GM19328 (cell line): ENCODE measurements around the gene KRTAP29-1.
"Not testable (repeated sequence)": the region's sequence is repeated elsewhere in the genome, so short reads cannot be mapped to it uniquely, and the experiment has no call there.

Experiments used
- ATAC-seq: cut with Tn5 transposase; IDR thresholded peaks from one replicate; pipeline ENCODE4 v1.9.1; 2021; ENCODE audit warnings: mild to moderate bottlenecking, moderate library complexity; ENCODE audit not compliant: unreplicated experiment

The KRTAP29-1 gene

GRCh38 chr17:41301916-41302901 lies at the start of gene KRTAP29-1:
Gene KRTAP29-1 (minus strand): TSS chr17:41302851. CDS start chr17:41302851, 0 bp downstream.
- no peak for ATAC-seq

- no peak for ATAC-seq
Observed at GRCh38 chr17:41351177-41351576, 48.5 kb upstream of the KRTAP29-1 start.

- ATAC-seq, result not testable (repeated sequence)
Observed at GRCh38 chr17:41350381-41350878, 47.8 kb upstream of the KRTAP29-1 start, which contains the start of gene KRT33A. Gene KRT33A (minus strand): TSS chr17:41350828. CDS start chr17:41350767, 61 bp downstream.

- no peak for ATAC-seq
Observed at GRCh38 chr17:41347869-41348760, 45.5 kb upstream of the KRTAP29-1 start.

GRCh38 chr17:41346421-41346820 lies 43.8 kb upstream of the KRTAP29-1 start:
- not testable (repeated sequence) for ATAC-seq

GRCh38 chr17:41345992-41346391 lies 43.3 kb upstream of the KRTAP29-1 start:
- ATAC-seq, result no peak

GRCh38 chr17:41343029-41343428 lies 40.4 kb upstream of the KRTAP29-1 start:
- no peak for ATAC-seq

- no peak for ATAC-seq
Observed at GRCh38 chr17:41340934-41341861, 38.5 kb upstream of the KRTAP29-1 start.

- no peak for ATAC-seq
Observed at GRCh38 chr17:41340494-41340893, 37.8 kb upstream of the KRTAP29-1 start.

- ATAC-seq, result no peak
Observed at GRCh38 chr17:41339571-41340172, 37.0 kb upstream of the KRTAP29-1 start.

- ATAC-seq, result no peak
Observed at GRCh38 chr17:41338961-41339485, 36.4 kb upstream of the KRTAP29-1 start.

GRCh38 chr17:41335747-41336146 lies 33.1 kb upstream of the KRTAP29-1 start:
- no peak for ATAC-seq

- ATAC-seq, result no peak
Observed at GRCh38 chr17:41334385-41335305, 32.0 kb upstream of the KRTAP29-1 start.

- ATAC-seq, result no peak
Observed at GRCh38 chr17:41333836-41334235, 31.2 kb upstream of the KRTAP29-1 start.

- no peak for ATAC-seq
Observed at GRCh38 chr17:41333098-41333497, 30.4 kb upstream of the KRTAP29-1 start.

GRCh38 chr17:41332239-41332638 lies 29.6 kb upstream of the KRTAP29-1 start:
- no peak for ATAC-seq

- no peak for ATAC-seq
Observed at GRCh38 chr17:41331606-41332005, 29.0 kb upstream of the KRTAP29-1 start.

- no peak for ATAC-seq
Observed at GRCh38 chr17:41329279-41329948, 26.8 kb upstream of the KRTAP29-1 start.
